H1 (cell line): ENCODE measurements around the gene C3AR1.

Experiments
- BCL11A ChIP-seq, 2 experiments: IDR thresholded peaks; one replicate each; pipeline ENCODE4 v1.6.1; 2011; ENCODE audit warnings: low read depth in 2 of 2, low read length in 2 of 2, mild to moderate bottlenecking in 2 of 2
- CEBPB ChIP-seq: IDR thresholded peaks from 2 replicates; pipeline ENCODE4 v1.6.1; 2012; ENCODE audit warnings: low read depth, low read length
- CTCF ChIP-seq, 3 experiments: IDR thresholded peaks; 1 replicate in 2 of 3; 2 replicates in 1 of 3; pipeline versions ENCODE4 v1.5.1 to v1.6.1; 2011; ENCODE audit warnings: low read length in 3 of 3, mild to moderate bottlenecking in 3 of 3, inconsistent platforms in 2 of 3, low read depth in 1 of 3, moderate library complexity in 1 of 3; ENCODE audit not compliant: insufficient read depth in 1 of 3; ENCODE audit errors: control extremely low read depth in 1 of 3
- EP300 ChIP-seq, 2 experiments: IDR thresholded peaks; 1 replicate in 1 of 2; 2 replicates in 1 of 2; pipeline ENCODE4 v1.6.1; 2011 to 2012; ENCODE audit warnings: low read depth in 2 of 2, low read length in 2 of 2, mild to moderate bottlenecking in 2 of 2, borderline replicate concordance in 1 of 2, inconsistent platforms in 1 of 2, moderate library complexity in 1 of 2
- EZH2 ChIP-seq: fragments of 200-600 bp; sonication (generic); IDR thresholded peaks from 2 replicates; pipeline ENCODE4 v1.7.1; 2012; ENCODE audit warnings: low read depth, mild to moderate bottlenecking, moderate library complexity, low read length, inconsistent platforms; ENCODE audit not compliant: severe bottlenecking
- GABPA ChIP-seq: IDR thresholded peaks from 2 replicates; pipeline ENCODE4 v1.6.1; 2011; ENCODE audit warnings: mild to moderate bottlenecking, low read length, moderate library complexity, borderline replicate concordance; ENCODE audit not compliant: insufficient read depth
- HDAC2 ChIP-seq, 2 experiments: fragments of 300-600 bp in 1 of 2; sonication (generic) in 1 of 2; IDR thresholded peaks; 2 replicates each; pipeline ENCODE4 v1.6.1; 2011 to 2012; ENCODE audit warnings: low read depth in 2 of 2, low read length in 2 of 2, mild to moderate bottlenecking in 2 of 2, moderate library complexity in 2 of 2, borderline replicate concordance in 1 of 2, inconsistent platforms in 1 of 2
- POLR2A ChIP-seq, 2 experiments: IDR thresholded peaks; 1 replicate in 1 of 2; 2 replicates in 1 of 2; pipeline ENCODE4 v1.6.1; 2011; ENCODE audit warnings: low read depth in 2 of 2, low read length in 2 of 2, mild to moderate bottlenecking in 2 of 2; ENCODE audit errors: control extremely low read depth in 1 of 2
- POU5F1 ChIP-seq: IDR thresholded peaks from 2 replicates; pipeline ENCODE4 v1.6.1; 2011; ENCODE audit warnings: low read depth, mild to moderate bottlenecking, low read length, moderate library complexity
- SP1 ChIP-seq: IDR thresholded peaks from 2 replicates; pipeline ENCODE4 v1.6.1; 2011; ENCODE audit warnings: low read depth, low read length
- SRF ChIP-seq: IDR thresholded peaks from 2 replicates; pipeline ENCODE4 v1.6.1; 2011; ENCODE audit warnings: mild to moderate bottlenecking, low read depth, low read length, moderate library complexity
- TAF1 ChIP-seq: IDR thresholded peaks from 2 replicates; pipeline ENCODE4 v1.6.1; 2011; ENCODE audit warnings: mild to moderate bottlenecking, low read depth, low read length
- YY1 ChIP-seq: IDR thresholded peaks from 2 replicates; pipeline ENCODE4 v1.6.1; 2011; ENCODE audit warnings: low read depth, mild to moderate bottlenecking, low read length

- TF ChIP-seq EZH2 (no peak), BCL11A (IDR thresholded peaks at IDR 0.05; ENCODE audit: low read depth in 2 of 2, low read length in 2 of 2) (no peak), CTCF (IDR thresholded peaks at IDR 0.05; ENCODE audit: control extremely low read depth in 1 of 3, insufficient read depth in 1 of 3, low read depth in 1 of 3, low read length in 3 of 3) (no peak), POLR2A (IDR thresholded peaks at IDR 0.05; ENCODE audit: control extremely low read depth in 1 of 2, low read depth in 2 of 2, low read length in 2 of 2) (no peak), SRF (no peak), POU5F1 (no peak), YY1 (no peak), GABPA (no peak), CEBPB (no peak), HDAC2 (IDR thresholded peaks at IDR 0.05; ENCODE audit: borderline replicate concordance in 1 of 2, low read depth in 2 of 2, low read length in 2 of 2) (no peak), EP300 (IDR thresholded peaks at IDR 0.05; ENCODE audit: borderline replicate concordance in 1 of 2, low read depth in 2 of 2, low read length in 2 of 2) (no peak), TAF1 (no peak), SP1 (no peak)
Measured at GRCh38 chr12:8080120-8080519, 14.0 kb upstream of the C3AR1 start.
